Activated CD4-positive, alpha-beta T cell treated with anti-CD3 and anti-CD28 coated beads, Interleukin-2, Interleukin-6, amounts not matched to agents 100 ng/mL and 50 ng/mL, durations not matched to agents 16 hours and 8 hours (primary cell): Measurements from ENCODE around the gene VOPP1.

Experiments
- DNase-seq: peaks from one replicate; pipeline ENCODE4 v3.0.0-alpha.2; 2020

VOPP1 gene

GRCh38 chr7:55427342-55427741 lies 145.0 kb downstream of the VOPP1 start:
- DNase-seq: peak; percentile 27

DNA sequence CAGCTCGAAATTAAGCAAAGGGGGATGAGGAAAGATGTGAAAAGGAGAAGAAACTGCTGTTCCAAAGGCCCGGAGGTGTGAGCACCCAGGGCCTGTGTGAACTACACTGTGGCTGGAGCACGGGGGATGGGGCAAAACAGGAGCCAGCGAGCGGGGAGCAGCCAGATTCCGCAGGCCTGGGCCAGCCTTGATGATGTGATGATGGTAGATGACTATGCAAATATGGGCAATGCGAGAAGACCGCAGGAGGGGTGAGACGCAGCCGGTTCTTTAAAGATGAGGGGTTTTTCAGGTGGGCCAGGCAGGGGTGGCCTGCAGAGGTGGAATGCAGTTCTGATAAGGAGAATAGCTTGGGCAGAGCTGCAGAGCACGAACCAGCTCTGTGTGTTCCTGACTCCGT lies 145.6 kb downstream of the VOPP1 start:
- DNase-seq: no peak

DNA sequence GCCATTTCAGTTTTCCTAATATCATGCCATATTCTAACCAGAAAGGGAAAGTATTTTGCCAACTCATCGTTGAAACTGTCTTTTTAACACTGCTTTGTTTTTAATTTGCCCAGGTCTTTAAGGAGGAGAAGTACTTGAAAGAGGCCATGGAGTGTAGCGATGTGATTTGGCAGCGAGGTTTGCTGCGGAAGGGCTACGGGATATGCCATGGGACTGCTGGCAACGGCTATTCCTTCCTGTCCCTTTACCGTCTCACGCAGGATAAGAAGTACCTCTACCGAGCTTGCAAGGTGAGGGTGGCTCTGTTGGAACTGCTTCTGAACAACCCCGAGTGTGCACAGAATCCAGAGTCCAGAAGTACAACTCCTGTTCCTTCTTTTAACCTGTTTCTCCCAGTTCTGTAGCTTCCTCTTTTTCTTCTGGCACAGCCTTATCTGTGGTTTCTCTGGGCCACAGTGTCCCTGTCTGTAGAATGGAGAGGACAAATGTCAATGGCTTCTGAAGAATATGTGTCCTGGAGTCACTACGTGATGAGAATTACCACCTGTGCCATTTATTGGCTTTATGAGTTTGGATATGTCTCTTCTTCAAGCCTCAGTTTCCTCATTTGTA lies 147.1 kb downstream of the VOPP1 start:
- DNase-seq: no peak

DNA sequence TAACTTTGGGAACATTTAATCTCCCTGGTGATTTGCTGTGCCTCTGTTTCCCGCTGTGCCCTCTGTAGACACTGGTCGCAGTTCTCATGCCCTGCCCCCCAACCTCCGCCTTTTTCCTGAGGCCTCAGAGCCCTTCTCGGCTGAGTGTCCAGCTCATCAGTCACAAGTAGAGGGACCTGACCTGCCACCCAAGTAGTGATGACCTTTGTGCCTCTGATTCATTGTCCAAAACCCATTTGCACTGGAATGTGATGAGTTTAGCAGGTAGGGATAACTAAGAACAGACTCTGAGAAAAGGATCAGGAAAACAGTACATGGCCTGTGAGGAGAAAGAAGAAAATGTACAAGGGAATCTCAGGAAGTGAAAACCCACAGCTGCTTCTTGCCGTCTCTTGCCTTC lies 148.4 kb downstream of the VOPP1 start:
- no peak for DNase-seq

DNA sequence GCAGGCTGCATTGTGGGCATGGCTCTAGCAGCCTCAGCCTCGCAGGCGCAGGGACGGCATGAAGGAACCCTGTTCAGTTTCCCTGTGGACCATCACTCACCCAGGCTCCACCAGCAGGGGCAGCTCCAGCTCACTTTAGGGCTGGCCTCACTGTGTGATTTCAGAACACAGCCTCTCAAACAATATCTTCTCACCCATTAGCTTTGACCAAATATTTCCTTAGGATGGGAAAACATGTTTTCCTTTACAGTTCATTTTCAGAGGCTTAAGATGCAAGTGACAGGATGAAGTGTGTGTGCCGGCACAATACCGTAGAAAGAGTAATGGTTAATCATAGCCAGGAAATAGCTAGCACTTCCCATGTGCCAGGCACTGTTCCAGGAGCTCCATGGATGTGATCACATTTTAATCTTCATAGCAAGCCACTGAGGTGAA lies 149.0 kb downstream of the VOPP1 start:
- DNase-seq: no peak
